ENCODE measurements around the gene KRAS. TPM values are rescaled to one million over a fixed set of nuclear protein-coding genes. Genes with fewer than 3 reads are reported as not detected.

The KRAS gene
- polyA plus RNA-seq, 1 donor from 2014 or later: 39.3 TPM

Other genes starting within 250 kb of the KRAS start
- gene DNAI7, start 55.8 kb downstream of the KRAS start, polyA plus RNA-seq: not detected
- gene ETFRF1, start 55.7 kb downstream of the KRAS start, polyA plus RNA-seq: 40.0 TPM

Measured in IgD-negative memory B cell (primary cell).